ENCODE data around the gene ZSWIM5.

GRCh38 chr1:45254490-45254889 lies 48.1 kb upstream of the ZSWIM5 start:
- TF ChIP-seq POLR2AphosphoS5 (IDR thresholded peaks at IDR 0.05; ENCODE audit: low read depth, low read length) (no peak), REST (IDR thresholded peaks at IDR 0.05; ENCODE audit: insufficient read depth in 1 of 2, low read depth in 2 of 2, low read length in 2 of 2) (no peak), TAF1 (IDR thresholded peaks at IDR 0.05; ENCODE audit: borderline replicate concordance, insufficient read depth, low read length) (no peak)

Data from PFSK-1 (cell line).